Activated CD4-positive, alpha-beta T cell treated with anti-CD3 and anti-CD28 coated beads, Interleukin-10, Interleukin-2, amounts not matched to agents 100 ng/mL and 50 ng/mL, durations not matched to agents 16 hours and 8 hours (primary cell): ENCODE data around the gene TTC1.
"Not testable (repeated sequence)": the region's sequence is repeated elsewhere in the genome, so short reads cannot be mapped to it uniquely, and the experiment has no call there.

ENCODE experiments used
- DNase-seq: peaks from one replicate; pipeline ENCODE4 v3.0.0-alpha.2; 2020

TTC1 gene

GRCh38 chr5:160044391-160044804, 35.5 kb downstream of the TTC1 start:
- DNase-seq: peak; percentile 13

GRCh38 chr5:160044967-160045366, 36.0 kb downstream of the TTC1 start:
- DNase-seq: no peak

- DNase-seq: no peak
Observed at GRCh38 chr5:160047423-160047822, 38.5 kb downstream of the TTC1 start.

- no peak for DNase-seq
Observed at GRCh38 chr5:160048131-160048530, 39.2 kb downstream of the TTC1 start.

GRCh38 chr5:160049099-160049498, 40.2 kb downstream of the TTC1 start:
- no peak for DNase-seq

GRCh38 chr5:160054047-160054446, 45.1 kb downstream of the TTC1 start:
- DNase-seq: no peak

GRCh38 chr5:160054831-160055230, 45.9 kb downstream of the TTC1 start:
- no peak for DNase-seq

GRCh38 chr5:160057256-160057655, 48.3 kb downstream of the TTC1 start:
- no peak for DNase-seq

- no peak for DNase-seq
Observed at GRCh38 chr5:160060001-160060400, 51.1 kb downstream of the TTC1 start.

GRCh38 chr5:160061770-160062169, 52.8 kb downstream of the TTC1 start:
- DNase-seq: no peak

GRCh38 chr5:160064417-160064810, 55.5 kb downstream of the TTC1 start:
- no peak for DNase-seq

- no peak for DNase-seq
Observed at GRCh38 chr5:160064995-160065614, 56.2 kb downstream of the TTC1 start.

GRCh38 chr5:160069120-160069519, 60.2 kb downstream of the TTC1 start:
- DNase-seq: not testable (repeated sequence)

- no peak for DNase-seq
Observed at GRCh38 chr5:160071516-160071915, 62.6 kb downstream of the TTC1 start.

GRCh38 chr5:160071916-160072315, 63.0 kb downstream of the TTC1 start:
- no peak for DNase-seq

- DNase-seq: no peak
Observed at GRCh38 chr5:160075073-160075472, 66.1 kb downstream of the TTC1 start.

GRCh38 chr5:160076997-160077396, 68.1 kb downstream of the TTC1 start:
- no peak for DNase-seq

- DNase-seq: no peak
Observed at GRCh38 chr5:160079753-160080152, 70.8 kb downstream of the TTC1 start.

- DNase-seq: no peak
Observed at GRCh38 chr5:160081495-160081894, 72.6 kb downstream of the TTC1 start.

GRCh38 chr5:160082614-160083500, 73.9 kb downstream of the TTC1 start:
- DNase-seq: no peak

- DNase-seq: no peak
Observed at GRCh38 chr5:160083501-160083900, 74.6 kb downstream of the TTC1 start.

GRCh38 chr5:160084144-160084543, 75.2 kb downstream of the TTC1 start:
- no peak for DNase-seq

GRCh38 chr5:160087199-160087598, 78.3 kb downstream of the TTC1 start:
- no peak for DNase-seq

- no peak for DNase-seq
Observed at GRCh38 chr5:160088805-160089204, 79.9 kb downstream of the TTC1 start.
